ENCODE results near the gene RGL4. TPM values are rescaled to one million over a fixed set of nuclear protein-coding genes. Genes with fewer than 3 reads are reported as not detected.

Gene RGL4
- total and polyA plus RNA-seq, 2 of the 8 experiments (the other 6 are each of a cell fraction or from before 2014, with no cell fraction given): not detected

- Histone ChIP-seq H3K23ac (ENCODE audit: insufficient read length) (no peak overlapping the region), H4K5ac (ENCODE audit: insufficient read length, low read depth, low read length) (no peak overlapping the region), H3K23me2 (ENCODE audit: low read depth, low read length) (no peaks in the 10 kb centered on the region), H3K36me3 (ENCODE audit: control insufficient read depth in 2 of 4, insufficient read depth in 4 of 4, low read length in 3 of 4) (peaks cover 34 to 67% (median 53%) of the 10 kb centered on the region in 4 experiments), H3K4me3 (ENCODE audit: extremely low read depth in 1 of 4, insufficient read depth in 2 of 4, low read depth in 3 of 4, low read length in 4 of 4) (no peak overlapping the region), H3K27ac (ENCODE audit: low read depth, low read length) (no peak overlapping the region), H3K14ac (ENCODE audit: insufficient read length) (no peak overlapping the region), H2BK15ac (ENCODE audit: low read length) (no peak overlapping the region), H2AK5ac (ENCODE audit: low read depth, low read length) (no peak overlapping the region), H3K9ac (replicated peaks in 1 of 4; ENCODE audit: extremely low read depth in 1 of 4, low read depth in 3 of 4, low read length in 3 of 4) (no peak overlapping the region), H3K56ac (replicated peaks; ENCODE audit: insufficient read length, low read depth, low read length) (no peak overlapping the region), H3K4ac (replicated peaks; ENCODE audit: insufficient read length, low read depth, low read length) (no peak overlapping the region), H3K18ac (ENCODE audit: extremely low read depth, low read length) (no peak overlapping the region), H2BK20ac (ENCODE audit: low read length) (no peak overlapping the region), H2BK5ac (ENCODE audit: low read depth, low read length) (no peak overlapping the region), H2BK120ac (replicated peaks; ENCODE audit: low read depth, low read length) (no peak overlapping the region), H3K79me1 (ENCODE audit: low read depth, low read length) (peaks cover 5% of the 10 kb centered on the region), H4K8ac (ENCODE audit: extremely low read depth, insufficient read depth, low read length) (no peak overlapping the region), H3K4me1 (replicated peaks in 1 of 4; ENCODE audit: control insufficient read depth in 3 of 4, insufficient read depth in 4 of 4, low read length in 3 of 4) (no peaks in the 10 kb centered on the region), H3K4me2 (ENCODE audit: insufficient read depth in 1 of 2, low read depth in 2 of 2, low read length in 2 of 2) (no peak overlapping the region), H4K20me1 (replicated peaks in 1 of 2; ENCODE audit: control insufficient read depth in 1 of 2, insufficient read depth in 2 of 2, low read length in 2 of 2) (peaks cover 4 to 10% of the 10 kb centered on the region in 2 experiments), H3K9me3 (ENCODE audit: insufficient read depth in 2 of 2, low read depth in 1 of 2, low read length in 1 of 2) (no peaks in the 10 kb centered on the region), H3K79me2 (ENCODE audit: control insufficient read depth in 1 of 2, insufficient read depth in 2 of 2, low read length in 2 of 2) (peaks cover 0 to 2% of the 10 kb centered on the region in 2 experiments; a peak in 1 of 4 replicates), H3K27me3 (replicated peaks in 1 of 4; ENCODE audit: control insufficient read depth in 3 of 4, extremely low read depth in 1 of 4, insufficient read depth in 3 of 4, low read length in 3 of 4) (no peaks in the 10 kb centered on the region), H2BK12ac (ENCODE audit: low read depth, low read length) (no peak overlapping the region), H2AFZ (ENCODE audit: low read length) (no peak overlapping the region), H4K91ac (replicated peaks; ENCODE audit: insufficient read length, low read length) (no peak overlapping the region)
- ChIA-PET POLR2A (ENCODE audit: partially characterized antibody) (no interaction called here), CTCF (ENCODE audit: partially characterized antibody) (no interaction called here)
- TF ChIP-seq HDAC6 (IDR thresholded peaks at IDR 0.05; ENCODE audit: low read depth, low read length): no peak
- TF ChIP-seq CTBP2 (IDR thresholded peaks at IDR 0.05; ENCODE audit: borderline replicate concordance, insufficient read depth, insufficient read length, low read length): no peak
- TF ChIP-seq SIX5 (IDR thresholded peaks at IDR 0.05; ENCODE audit: low read depth, low read length): no peak
- TF ChIP-seq EZH2 (IDR thresholded peaks at IDR 0.05; ENCODE audit: low read depth, low read length, severe bottlenecking): no peak
- no peak for TF ChIP-seq ATF3 (IDR thresholded peaks at IDR 0.05; ENCODE audit: insufficient read depth, low read depth, low read length)
- WGBS, 2 experiments (ENCODE audit: extremely low coverage in 1 of 2, insufficient coverage in 1 of 2, insufficient read length in 1 of 2, insufficient replicate concordance in 2 of 2, low coverage in 1 of 2, low lambda C conversion rate in 2 of 2, missing lambda C conversion rate in 1 of 2): 94% methylated on average over 1 of the region's 1 CpG; no CpG with 5 or more reads in 1 of the 2 experiments
- DNase-seq (ENCODE audit: low read depth in 1 of 2, low spot score in 2 of 2): no peak
- FAIRE-seq: no peak
Observed at GRCh38 chr22:23708270-23708669, 17.5 kb downstream of the RGL4 start.

Measured in H1 (cell line).